Gastroesophageal sphincter (tissue), 4 donors: Measurements from ENCODE around the gene OR10AG1. TPM values are rescaled to one million over a fixed set of nuclear protein-coding genes. Genes with fewer than 3 reads are reported as not detected.

Experiments
- ATAC-seq: fragments of 150-250 bp; one replicate; pipeline ENCODE4 v1.9.1; 2016; ENCODE audit warnings: mild to moderate bottlenecking, moderate library complexity
- H3K27ac ChIP-seq, 4 donors: fragments of 200-600 bp; sonication (generic) in 3 of 4; 1 replicate in 3 of 4; 2 replicates in 1 of 4; pipeline ENCODE4 v1.5.1; 2016 to 2019
- H3K27me3 ChIP-seq: fragments of 200-600 bp; sonication (generic); one replicate; pipeline ENCODE4 v1.5.1; 2019
- H3K36me3 ChIP-seq, 2 donors: fragments of 200-600 bp; sonication (generic); one replicate each; pipeline ENCODE4 v1.5.1; 2019; ENCODE audit warnings: control low read depth in 1 of 2
- H3K4me1 ChIP-seq, 3 donors: fragments of 200-600 bp; sonication (generic); 1 replicate in 2 of 3; 2 replicates in 1 of 3; pipeline ENCODE4 v1.5.1; 2016 to 2019; ENCODE audit warnings: control low read depth in 2 of 3
- H3K4me3 ChIP-seq, 2 donors: fragments of 200-600 bp; sonication (generic); one replicate each; pipeline ENCODE4 v1.5.1; 2019; ENCODE audit warnings: mild to moderate bottlenecking in 1 of 2, moderate library complexity in 1 of 2
- H3K9me3 ChIP-seq, 3 donors: fragments of 200-600 bp; sonication (generic); one replicate each; pipeline ENCODE4 v1.5.1; 2017 to 2019; ENCODE audit warnings: control low read depth in 2 of 3
- EP300 ChIP-seq: sonication (generic); formaldehyde crosslinking; IDR thresholded peaks from one replicate; pipeline ENCODE4 v1.6.1; 2017; ENCODE audit warnings: antibody characterized with exemption, mild to moderate bottlenecking
- POLR2A ChIP-seq, 2 donors: fragments of 450-650 bp; IDR thresholded peaks; one replicate each; pipeline ENCODE4 v1.6.1; 2017; ENCODE audit warnings: antibody characterized with exemption in 2 of 2, mild to moderate bottlenecking in 2 of 2, moderate library complexity in 1 of 2
- POLR2AphosphoS5 ChIP-seq: sonication (generic); formaldehyde crosslinking; IDR thresholded peaks from one replicate; pipeline ENCODE4 v1.6.1; 2017; ENCODE audit warnings: antibody characterized with exemption
- WGBS, 2 donors: methylation state at CpG; one replicate each; pipeline ENCODE4 v1.1.5; 2018; ENCODE audit warnings: low coverage in 1 of 2; 5-methylcytosine and 5-hydroxymethylcytosine counted together
- total RNA-seq, 4 donors: library from RNA; depleted of rRNA; stranded (reverse); fragments of >200 nt; gene quantifications; one replicate each; pipeline ENCODE4 v1.1.0, GENCODE V29; 2016
- TF ChIP-seq, protein P1 (sequence below), 4 experiments: fragments of 200-600 bp in 2 of 4; fragments of 450-650 bp in 2 of 4; sonication (generic) in 1 of 4; IDR thresholded peaks; one replicate each; pipeline ENCODE4 v1.5.1; 2017 to 2019; ENCODE audit warnings: antibody characterized with exemption in 4 of 4, mild to moderate bottlenecking in 2 of 4, moderate library complexity in 2 of 4

Gene OR10AG1, protein sequence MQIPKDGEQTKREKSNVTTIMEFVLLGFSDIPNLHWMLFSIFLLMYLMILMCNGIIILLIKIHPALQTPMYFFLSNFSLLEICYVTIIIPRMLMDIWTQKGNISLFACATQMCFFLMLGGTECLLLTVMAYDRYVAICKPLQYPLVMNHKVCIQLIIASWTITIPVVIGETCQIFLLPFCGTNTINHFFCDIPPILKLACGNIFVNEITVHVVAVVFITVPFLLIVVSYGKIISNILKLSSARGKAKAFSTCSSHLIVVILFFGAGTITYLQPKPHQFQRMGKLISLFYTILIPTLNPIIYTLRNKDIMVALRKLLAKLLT
- not detected for total RNA-seq

DNA sequence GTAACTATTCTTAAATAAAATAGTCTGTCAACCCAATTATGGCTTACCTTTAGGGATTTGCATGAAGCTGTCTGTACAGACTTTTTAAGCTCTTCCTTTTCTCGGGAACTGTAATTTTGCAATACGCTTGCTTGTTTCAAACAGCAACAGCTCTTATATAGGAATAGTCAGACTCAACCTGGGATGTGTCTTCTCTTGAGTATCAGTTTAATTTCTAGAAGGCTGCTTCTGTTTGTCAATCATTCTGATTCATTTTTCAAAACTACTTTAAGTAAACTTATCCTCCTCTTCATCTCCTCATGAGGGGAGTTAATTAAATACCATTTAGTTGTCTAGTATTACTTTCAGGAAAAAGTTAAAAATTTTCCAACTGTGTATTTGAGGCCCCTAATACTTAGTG lies at the start of gene OR10AG1:
OR10AG1 (minus strand) TSS at position 101 of the 400 bp plus-strand sequence; CDS start at position 63, 38 bp downstream.
- H3K4me3 ChIP-seq, result no peak within 1 kb of the TSS
- H3K9me3 ChIP-seq, result no peaks in the 10 kb centered on the region
- TF ChIP-seq POLR2A (IDR thresholded peaks at IDR 0.05), result no peak
- TF ChIP-seq, protein P1, sequence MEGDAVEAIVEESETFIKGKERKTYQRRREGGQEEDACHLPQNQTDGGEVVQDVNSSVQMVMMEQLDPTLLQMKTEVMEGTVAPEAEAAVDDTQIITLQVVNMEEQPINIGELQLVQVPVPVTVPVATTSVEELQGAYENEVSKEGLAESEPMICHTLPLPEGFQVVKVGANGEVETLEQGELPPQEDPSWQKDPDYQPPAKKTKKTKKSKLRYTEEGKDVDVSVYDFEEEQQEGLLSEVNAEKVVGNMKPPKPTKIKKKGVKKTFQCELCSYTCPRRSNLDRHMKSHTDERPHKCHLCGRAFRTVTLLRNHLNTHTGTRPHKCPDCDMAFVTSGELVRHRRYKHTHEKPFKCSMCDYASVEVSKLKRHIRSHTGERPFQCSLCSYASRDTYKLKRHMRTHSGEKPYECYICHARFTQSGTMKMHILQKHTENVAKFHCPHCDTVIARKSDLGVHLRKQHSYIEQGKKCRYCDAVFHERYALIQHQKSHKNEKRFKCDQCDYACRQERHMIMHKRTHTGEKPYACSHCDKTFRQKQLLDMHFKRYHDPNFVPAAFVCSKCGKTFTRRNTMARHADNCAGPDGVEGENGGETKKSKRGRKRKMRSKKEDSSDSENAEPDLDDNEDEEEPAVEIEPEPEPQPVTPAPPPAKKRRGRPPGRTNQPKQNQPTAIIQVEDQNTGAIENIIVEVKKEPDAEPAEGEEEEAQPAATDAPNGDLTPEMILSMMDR (IDR thresholded peaks at IDR 0.05), result no peak
- no peak for TF ChIP-seq POLR2AphosphoS5
- no peak for TF ChIP-seq EP300
- H3K27me3 ChIP-seq, result no peaks in the 10 kb centered on the region
- WGBS, 2 donors, result 78% methylated on average over 2 of the region's 2 CpGs; no CpG with 5 or more reads in 1 of the 2 donors
- H3K4me1 ChIP-seq, result no peaks in the 10 kb centered on the region
- H3K36me3 ChIP-seq, result no peaks in the 10 kb centered on the region
- ATAC-seq, result no peak
- no peak within 1 kb of the TSS for H3K27ac ChIP-seq

DNA sequence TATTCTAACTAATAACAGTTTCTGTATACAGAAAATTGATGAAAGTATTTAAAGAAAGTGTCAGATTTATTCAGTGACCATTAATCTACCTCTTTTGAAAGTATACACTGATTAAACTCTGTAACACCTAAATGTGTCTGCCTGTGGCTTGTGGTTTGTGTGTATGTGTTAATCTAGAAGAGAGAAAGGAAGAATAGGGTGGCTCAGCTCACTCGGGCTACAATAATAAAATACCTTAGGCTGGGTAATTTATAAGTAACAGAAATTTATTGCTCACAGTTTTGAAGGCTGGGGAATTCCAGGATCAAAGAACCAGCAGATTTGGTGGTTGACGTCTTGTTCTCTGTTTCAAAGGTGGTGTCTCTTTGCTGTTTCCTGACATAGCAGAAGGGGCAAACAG lies 44.1 kb upstream of the OR10AG1 start:
- no peak for ATAC-seq
- Histone ChIP-seq H3K4me3 (no peak overlapping the region), H3K9me3 (peaks cover 0 to 4% (median 0%) of the 10 kb centered on the region in 3 donors), H3K4me1 (no peaks in the 10 kb centered on the region), H3K27me3 (no peaks in the 10 kb centered on the region), H3K36me3 (no peaks in the 10 kb centered on the region), H3K27ac (no peak overlapping the region)
- 65 to 68% methylated on average over 2 of the region's 2 CpGs for WGBS, 2 donors
- TF ChIP-seq POLR2AphosphoS5, result no peak
- no peak for TF ChIP-seq POLR2A (IDR thresholded peaks at IDR 0.05)
- no peak for TF ChIP-seq EP300
- TF ChIP-seq, protein P1 (IDR thresholded peaks at IDR 0.05), result no peak

DNA sequence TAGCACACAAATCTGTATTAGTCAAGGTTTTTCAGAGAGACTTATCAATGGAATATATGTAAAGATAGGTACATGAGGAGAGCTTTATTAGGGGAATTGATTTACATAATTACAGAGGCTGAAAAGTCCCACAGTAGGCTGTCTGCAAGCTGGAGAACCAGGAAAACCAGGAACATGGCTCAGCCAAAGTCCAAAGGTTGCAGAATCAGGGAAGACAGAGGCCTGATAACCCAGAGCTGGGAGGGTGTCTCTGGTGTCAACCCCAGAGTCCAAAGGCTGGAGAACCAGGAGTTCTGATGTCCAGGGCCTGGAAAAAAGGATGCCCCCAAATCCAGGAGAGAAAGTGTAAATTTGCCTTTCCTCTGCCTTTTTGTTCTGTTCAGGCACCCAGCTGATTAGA lies 41.0 kb upstream of the OR10AG1 start:
- TF ChIP-seq POLR2AphosphoS5 (no peak), POLR2A (IDR thresholded peaks at IDR 0.05) (no peak), EP300 (no peak)
- TF ChIP-seq, protein P1 (IDR thresholded peaks at IDR 0.05), result no peak
- ATAC-seq, result no peak
- no peaks in the 10 kb centered on the region for H3K4me1 ChIP-seq
- peaks cover 0 to 4% (median 0%) of the 10 kb centered on the region in 3 donors for H3K9me3 ChIP-seq
- H3K27ac ChIP-seq, result no peak overlapping the region
- no peaks in the 10 kb centered on the region for H3K36me3 ChIP-seq
- H3K4me3 ChIP-seq, result no peak overlapping the region
- H3K27me3 ChIP-seq, result no peaks in the 10 kb centered on the region

DNA sequence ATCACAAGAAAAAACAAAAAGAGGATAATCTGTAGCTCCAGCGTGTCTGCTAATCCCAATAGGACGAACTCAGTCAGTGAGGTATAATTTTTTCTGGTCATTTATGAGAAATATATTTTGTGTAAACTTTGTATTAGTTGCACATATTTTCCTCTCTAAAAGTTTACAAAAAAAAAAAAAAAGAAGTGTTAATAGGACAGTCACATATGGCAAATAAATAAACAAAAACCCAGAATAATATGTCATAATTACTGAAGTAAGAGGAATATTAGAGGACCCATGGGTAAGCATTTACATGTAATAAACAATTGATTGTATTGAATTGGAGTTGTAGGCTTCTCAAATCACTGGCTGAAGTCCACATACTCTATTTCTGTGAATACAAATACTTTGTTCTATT lies 24.8 kb upstream of the OR10AG1 start, which contains the start of gene OR5F1:
OR5F1 (minus strand) TSS at position 101 of the 400 bp plus-strand sequence; CDS start at position 101, 0 bp downstream.
- 41 to 76% methylated on average over 2 of the region's 2 CpGs for WGBS, 2 donors
- Histone ChIP-seq H3K27ac (no peak within 1 kb of the TSS), H3K36me3 (no peaks in the 10 kb centered on the region), H3K9me3 (no peaks in the 10 kb centered on the region), H3K27me3 (no peaks in the 10 kb centered on the region), H3K4me1 (no peaks in the 10 kb centered on the region), H3K4me3 (no peak within 1 kb of the TSS)
- no peak for ATAC-seq
- TF ChIP-seq POLR2AphosphoS5, result no peak
- TF ChIP-seq, protein P1 (IDR thresholded peaks at IDR 0.05), result no peak
- TF ChIP-seq POLR2A (IDR thresholded peaks at IDR 0.05), result no peak

DNA sequence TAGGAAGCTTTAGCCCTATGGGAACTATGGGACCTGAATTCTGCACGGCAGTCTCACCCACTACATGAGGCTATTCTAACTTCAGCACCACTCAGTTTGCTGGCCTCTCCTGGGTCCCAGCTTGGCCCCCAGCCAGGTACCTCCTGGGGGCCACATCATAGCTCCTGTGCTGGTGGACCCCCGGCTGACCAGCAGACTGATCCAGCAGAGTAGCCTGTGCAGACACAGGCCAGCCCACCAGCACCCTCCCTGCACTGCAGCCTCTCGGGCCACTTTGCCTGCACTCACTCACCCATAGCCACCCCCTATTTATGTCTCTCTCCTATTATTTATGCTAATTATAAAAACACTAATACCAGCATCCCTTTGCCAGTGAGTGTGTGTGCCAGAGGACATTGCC lies 1.2 kb upstream of the OR10AG1 start:
- H3K4me1 ChIP-seq, result no peaks in the 10 kb centered on the region
- H3K4me3 ChIP-seq, result no peak overlapping the region
- TF ChIP-seq POLR2AphosphoS5 (no peak), POLR2A (IDR thresholded peaks at IDR 0.05) (no peak), EP300 (no peak)
- TF ChIP-seq, protein P1 (IDR thresholded peaks at IDR 0.05), result no peak
- ATAC-seq, result no peak
- H3K27ac ChIP-seq, result no peak overlapping the region
- no peaks in the 10 kb centered on the region for H3K27me3 ChIP-seq
- H3K36me3 ChIP-seq, result no peaks in the 10 kb centered on the region
- 83 to 100% methylated on average over 1 to 2 of the region's 3 CpGs for WGBS, 2 donors
- no peaks in the 10 kb centered on the region for H3K9me3 ChIP-seq
